ENCODE data around the gene C3orf18.

DNA sequence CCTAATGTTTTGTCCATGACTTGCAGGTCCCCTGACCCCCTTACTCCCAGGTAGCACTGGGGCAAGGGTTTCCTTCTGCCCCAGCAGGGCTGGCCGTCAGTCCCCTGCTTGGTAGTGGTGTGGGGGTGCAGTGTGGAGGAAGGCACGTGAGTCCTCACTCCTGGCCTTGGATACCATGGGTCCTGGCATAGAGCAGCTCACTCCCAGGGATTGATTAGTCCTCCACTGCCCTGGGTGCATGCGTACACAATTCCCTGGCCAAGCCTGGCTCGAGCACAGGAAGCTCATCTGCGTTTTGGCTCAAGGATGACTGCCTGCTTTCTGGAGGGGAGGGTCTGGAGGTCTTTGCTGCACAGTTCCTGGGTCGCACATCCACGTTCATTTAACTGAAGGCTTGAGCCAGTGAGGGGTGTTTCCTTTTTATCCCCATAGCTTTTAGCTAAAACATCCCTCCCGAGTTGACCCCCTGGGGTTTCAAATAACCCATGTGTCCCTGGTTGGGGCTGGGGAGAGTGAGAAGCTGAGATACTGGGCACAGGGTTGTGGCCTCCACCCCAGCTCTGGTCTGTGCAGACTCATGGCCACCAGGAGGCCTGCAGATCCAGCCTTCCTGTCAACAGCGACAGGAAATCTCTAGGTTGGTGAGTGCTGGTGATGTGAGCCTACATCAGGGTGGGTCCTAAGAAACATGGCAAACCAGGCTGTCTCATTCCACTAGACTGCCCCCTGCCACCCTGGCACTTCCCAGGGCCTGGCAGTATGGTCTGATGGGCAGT is 13.3 kb upstream of the C3orf18 start:
- TF ChIP-seq, protein P1, sequence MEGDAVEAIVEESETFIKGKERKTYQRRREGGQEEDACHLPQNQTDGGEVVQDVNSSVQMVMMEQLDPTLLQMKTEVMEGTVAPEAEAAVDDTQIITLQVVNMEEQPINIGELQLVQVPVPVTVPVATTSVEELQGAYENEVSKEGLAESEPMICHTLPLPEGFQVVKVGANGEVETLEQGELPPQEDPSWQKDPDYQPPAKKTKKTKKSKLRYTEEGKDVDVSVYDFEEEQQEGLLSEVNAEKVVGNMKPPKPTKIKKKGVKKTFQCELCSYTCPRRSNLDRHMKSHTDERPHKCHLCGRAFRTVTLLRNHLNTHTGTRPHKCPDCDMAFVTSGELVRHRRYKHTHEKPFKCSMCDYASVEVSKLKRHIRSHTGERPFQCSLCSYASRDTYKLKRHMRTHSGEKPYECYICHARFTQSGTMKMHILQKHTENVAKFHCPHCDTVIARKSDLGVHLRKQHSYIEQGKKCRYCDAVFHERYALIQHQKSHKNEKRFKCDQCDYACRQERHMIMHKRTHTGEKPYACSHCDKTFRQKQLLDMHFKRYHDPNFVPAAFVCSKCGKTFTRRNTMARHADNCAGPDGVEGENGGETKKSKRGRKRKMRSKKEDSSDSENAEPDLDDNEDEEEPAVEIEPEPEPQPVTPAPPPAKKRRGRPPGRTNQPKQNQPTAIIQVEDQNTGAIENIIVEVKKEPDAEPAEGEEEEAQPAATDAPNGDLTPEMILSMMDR (IDR thresholded peaks at IDR 0.05): no peak
- TF ChIP-seq POLR2A (IDR thresholded peaks at IDR 0.05): no peak

All from adrenal gland (tissue), 5 donors.